Mucosa of gallbladder (tissue), 1 donor: ENCODE data around the gene ZNF384. TPM values are rescaled to one million over a fixed set of nuclear protein-coding genes. Genes with fewer than 3 reads are reported as not detected.
A peak's percentile ranks its signal among the peaks of the same experiment; 100 is the strongest.
"Not testable (repeated sequence)": the region's sequence is repeated elsewhere in the genome, so short reads cannot be mapped to it uniquely, and the experiment has no call there.

Source experiments
- DNase-seq: peaks from one replicate; pipeline ENCODE4 v3.0.0-alpha.2; 2020; ENCODE audit warnings: low spot score
- total RNA-seq: library from RNA; stranded (reverse); gene quantifications from one replicate; pipeline ENCODE4 v1.2.1, GENCODE V29; 2021
- donor health status: DM: no; HTN: no; CAD: no.

ZNF384 gene
- 60.6 TPM for total RNA-seq

GRCh38 chr12:6688999-6689882, at the start of gene ZNF384:
Gene ZNF384 (minus strand): TSS chr12:6689375. CDS start chr12:6679520, 9,855 bp downstream.
- DNase-seq = peak; percentile 98

- no peak for DNase-seq
Measured at GRCh38 chr12:6736754-6737153, 47.6 kb upstream of the ZNF384 start.

GRCh38 chr12:6735448-6736191, 46.4 kb upstream of the ZNF384 start:
- peak; percentile 68 for DNase-seq

- no peak for DNase-seq
Measured at GRCh38 chr12:6734506-6735387, 45.6 kb upstream of the ZNF384 start.

GRCh38 chr12:6730169-6730568, 41.0 kb upstream of the ZNF384 start:
- no peak for DNase-seq

- no peak for DNase-seq
Measured at GRCh38 chr12:6729186-6729585, 40.0 kb upstream of the ZNF384 start.

- DNase-seq = no peak
Measured at GRCh38 chr12:6725350-6725749, 36.2 kb upstream of the ZNF384 start.

- peak; percentile 14 for DNase-seq
Measured at GRCh38 chr12:6724409-6724797, 35.2 kb upstream of the ZNF384 start.

- DNase-seq = peak; percentile 99
Measured at GRCh38 chr12:6723607-6724408, 34.6 kb upstream of the ZNF384 start, which contains the start of gene COPS7A. Gene COPS7A (plus strand): TSS chr12:6724046. CDS start chr12:6724657, 611 bp downstream.

- no peak for DNase-seq
Measured at GRCh38 chr12:6722863-6723262, 33.7 kb upstream of the ZNF384 start.

- no peak for DNase-seq
Measured at GRCh38 chr12:6716874-6717437, 27.8 kb upstream of the ZNF384 start.

GRCh38 chr12:6716031-6716873, 27.1 kb upstream of the ZNF384 start:
- not testable (repeated sequence) for DNase-seq

GRCh38 chr12:6708960-6709394, 19.8 kb upstream of the ZNF384 start:
- DNase-seq = no peak

- DNase-seq = not testable (repeated sequence)
Measured at GRCh38 chr12:6708351-6708750, 19.2 kb upstream of the ZNF384 start.

- DNase-seq = no peak
Measured at GRCh38 chr12:6703631-6704030, 14.5 kb upstream of the ZNF384 start.

- no peak for DNase-seq
Measured at GRCh38 chr12:6701078-6701768, 12.0 kb upstream of the ZNF384 start.

- DNase-seq = peak; percentile 21
Measured at GRCh38 chr12:6700646-6701051, 11.5 kb upstream of the ZNF384 start, which contains the start of gene PIANP. Gene PIANP (minus strand): TSS chr12:6700815. CDS start chr12:6698061, 2,754 bp downstream.

- DNase-seq = no peak
Measured at GRCh38 chr12:6699989-6700645, 10.9 kb upstream of the ZNF384 start.
